HepG2 (cell line): ENCODE data around the gene CXCR2. TPM values are rescaled to one million over a fixed set of nuclear protein-coding genes. Genes with fewer than 3 reads are reported as not detected.

Experiments used
- ATAC-seq: fragments of 200-7000 bp; cut with Tn5 transposase; 3 replicates; pipeline ENCODE4 v1.9.1; 2020; ENCODE audit warnings: mild to moderate bottlenecking, moderate library complexity
- BruUV-seq: library from RNA; stranded (reverse); fragments of 400-500 nt; replicated peaks from 2 replicates; lab custom pipeline; 2021; lab: Mats Ljungman, UMichigan
- CTCF ChIA-PET: fragments of 300-600 bp; formaldehyde crosslinking; extraction: SDS; loops from one replicate; lab custom pipeline; 2021; ENCODE audit warnings: low total read pairs, inconsistent platforms, low intra/inter-chr PET ratio; lab: Yijun Ruan, JAX
- POLR2A ChIA-PET: fragments of 350-600 bp; sonication (Branson Sonifier 250); formaldehyde crosslinking; loops from one replicate; lab custom pipeline; 2020; ENCODE audit warnings: antibody characterized with exemption, inconsistent platforms; lab: Yijun Ruan, JAX
- DNase-seq: peaks from one replicate; pipeline ENCODE4 v3.0.0-alpha.2; 2015; ENCODE audit warnings: low spot score
- FAIRE-seq: peaks from 3 replicates; lab custom pipeline; 2011; peaks lifted over from hg19 to GRCh38; lab: Jason Lieb, UNC
- H2AFZ ChIP-seq: one replicate; pipeline ENCODE4 v1.6.1; 2011; ENCODE audit warnings: low read length, inconsistent platforms
- H3K27ac ChIP-seq: fragments of 300-600 bp; 3 replicates; pipeline ENCODE4 v1.8.0; 2011; ENCODE audit warnings: mixed run types, mild to moderate bottlenecking, mixed read lengths, low read length, inconsistent platforms; ENCODE audit not compliant: insufficient read depth; ENCODE audit errors: extremely low read length
- H3K27me3 ChIP-seq, 2 experiments: fragments of 200-600 bp in 1 of 2; 2 replicates in 1 of 2; 3 replicates in 1 of 2; pipeline versions ENCODE4 v1.6.0 to v1.8.0; 2011; ENCODE audit warnings: low read length in 2 of 2, mild to moderate bottlenecking in 2 of 2, moderate library complexity in 2 of 2, inconsistent platforms in 1 of 2; ENCODE audit not compliant: insufficient read depth in 2 of 2, control insufficient read depth in 1 of 2
- H3K36me3 ChIP-seq, 2 experiments: fragments of 200-600 bp in 1 of 2; replicated peaks in 1 of 2; 2 replicates in 1 of 2; 3 replicates in 1 of 2; pipeline versions ENCODE4 v1.5.1 to v1.8.0; 2011; ENCODE audit warnings: low read length in 2 of 2, inconsistent platforms in 1 of 2; ENCODE audit not compliant: insufficient read depth in 2 of 2, control insufficient read depth in 1 of 2
- H3K4me1 ChIP-seq: 2 replicates; pipeline ENCODE4 v1.5.1; 2012; ENCODE audit warnings: low read length, inconsistent platforms; ENCODE audit not compliant: insufficient read depth
- H3K4me2 ChIP-seq: 2 replicates; pipeline ENCODE4 v1.6.0; 2011; ENCODE audit warnings: low read depth, low read length, inconsistent platforms
- H3K4me3 ChIP-seq, 3 experiments: fragments of 200-600 bp in 1 of 3; sonication (generic), shearing (Covaris generic) in 1 of 3; replicated peaks in 1 of 3; 2 replicates each; pipeline ENCODE4 v1.5.1; 2011 to 2016; ENCODE audit warnings: low read length in 3 of 3, inconsistent platforms in 2 of 3, low read depth in 2 of 3, mild to moderate bottlenecking in 2 of 3, control low read depth in 1 of 3, mixed read lengths in 1 of 3; ENCODE audit not compliant: insufficient read depth in 1 of 3
- H3K79me2 ChIP-seq: one replicate; pipeline ENCODE4 v1.6.1; 2011; ENCODE audit warnings: low read length, inconsistent platforms; ENCODE audit not compliant: insufficient read depth
- H3K9ac ChIP-seq: 2 replicates; pipeline ENCODE4 v1.6.0; 2011; ENCODE audit warnings: mild to moderate bottlenecking, low read depth, low read length, inconsistent platforms; ENCODE audit not compliant: insufficient read depth
- H3K9me3 ChIP-seq: 2 replicates; pipeline ENCODE4 v1.5.1; 2012; ENCODE audit warnings: mild to moderate bottlenecking, low read length
- H4K20me1 ChIP-seq: 2 replicates; pipeline ENCODE4 v1.6.0; 2011; ENCODE audit warnings: inconsistent platforms, mild to moderate bottlenecking, low read length, moderate library complexity; ENCODE audit not compliant: insufficient read depth
- FOSL2 ChIP-seq: sonication (generic); formaldehyde crosslinking; IDR thresholded peaks from 2 replicates; pipeline ENCODE4 v1.4.0; 2020; ENCODE audit warnings: missing genetic modification reagents
- MBNL3 ChIP-seq: fragments of 250-450 bp; sonication (Bioruptor Pico); conservative IDR thresholded peaks from 2 replicates; pipeline ENCODE4 v1.8.0; 2022; ENCODE audit warnings: mild to moderate bottlenecking, inconsistent platforms
- RARG ChIP-seq: sonication (generic); formaldehyde crosslinking; IDR thresholded peaks from 2 replicates; pipeline ENCODE4 v1.4.0; 2020; ENCODE audit warnings: low read depth, mild to moderate bottlenecking, missing genetic modification reagents
- STAT5B ChIP-seq: sonication (generic); formaldehyde crosslinking; IDR thresholded peaks from 2 replicates; pipeline ENCODE4 v1.4.0; 2020; ENCODE audit warnings: missing genetic modification reagents
- TBX3 ChIP-seq: fragments of 450-650 bp; IDR thresholded peaks from 2 replicates; pipeline ENCODE4 v1.6.1; 2017; ENCODE audit warnings: antibody characterized with exemption, mild to moderate bottlenecking, inconsistent platforms, borderline replicate concordance
- WGBS: methylation state at CpG from one replicate; pipeline ENCODE4 v1.1.6; 2017; ENCODE audit warnings: low lambda C conversion rate; 5-methylcytosine and 5-hydroxymethylcytosine counted together
- in situ Hi-C: cut with HindIII; loops from 2 replicates; pipeline ENCODE4 v1.10.0; 2017; ENCODE audit warnings: low pct_unique_long_range_greater_than_20kb; ENCODE audit not compliant: extremely low pct_ligation_motif_present
- intact Hi-C: fragments of 100-400 bp; cut with micrococcal nuclease; formaldehyde crosslinking; loops from one replicate; pipeline ENCODE4 v1.10.0; 2022; ENCODE audit not compliant: unreplicated experiment
- polyA plus RNA-seq, 8 experiments: library from polyadenylated mRNA; depleted of rRNA in 3 of 8; stranded (reverse) in 7 of 8; unstranded in 1 of 8; fragments of >200 nt; fragmentation: Illumina TruSeq in 4 of 8; extraction: Trizol in 4 of 8; gene quantifications; 2 replicates each; pipeline versions ENCODE4 v1.2.1 to v1.2.3, GENCODE V29; 2011 to 2016; ENCODE audit warnings: low read depth in 4 of 8, missing spikeins in 1 of 8, mixed read lengths in 1 of 8; ENCODE audit not compliant: insufficient read depth in 1 of 8
- total RNA-seq, 5 experiments: library from RNA; depleted of rRNA; stranded (reverse); fragments of >200 nt; fragmentation: Illumina TruSeq; extraction: Trizol; gene quantifications; 2 replicates each; pipeline ENCODE4 v1.2.3, GENCODE V29; 2016; ENCODE audit warnings: low read depth in 1 of 5

Gene CXCR2
- total and polyA plus RNA-seq, 2 of the 13 experiments (the other 11 are each of a cell fraction or from before 2014, with no cell fraction given) = not detected

DNA sequence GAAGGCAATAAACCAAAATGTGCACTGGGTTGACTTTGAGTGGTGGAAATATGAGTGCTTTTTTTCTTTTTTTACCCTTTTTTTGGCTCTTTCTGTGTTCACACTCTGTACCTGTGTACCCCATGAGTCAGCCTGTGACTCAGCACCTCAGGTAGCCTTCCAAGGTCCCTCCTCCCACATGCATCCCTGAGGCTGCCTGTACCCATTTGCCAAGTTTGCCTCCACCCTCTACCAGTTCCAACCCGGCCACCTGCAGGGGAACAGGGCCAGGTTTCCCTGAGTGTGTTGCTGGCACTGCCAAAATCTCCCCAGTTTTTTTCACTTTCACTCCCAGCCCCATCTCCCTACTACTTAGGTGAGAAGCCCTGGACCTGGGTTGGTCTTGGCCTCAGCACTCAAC is 26.9 kb downstream of the CXCR2 start:
- no peak overlapping the region for H3K4me2 ChIP-seq
- no peak overlapping the region for H3K4me3 ChIP-seq
- H2AFZ ChIP-seq = no peak overlapping the region
- in situ Hi-C loops = no loop called here
- no peaks in the 10 kb centered on the region for H3K4me1 ChIP-seq
- H3K9me3 ChIP-seq = no peaks in the 10 kb centered on the region
- ChIA-PET POLR2A (no interaction called here), CTCF (no interaction called here)
- peak; percentile 48; the same call in 1 of the 2 replicates for TF ChIP-seq FOSL2 (CRISPR knock-in tag)
- no peak for TF ChIP-seq STAT5B (CRISPR knock-in tag)
- H3K79me2 ChIP-seq = no peaks in the 10 kb centered on the region
- H3K27me3 ChIP-seq = peaks cover 2 to 43% of the 10 kb centered on the region in 2 experiments; a peak in 4 of 5 replicates
- DNase-seq = no peak
- no TSS peak for BruUV-seq
- no peak overlapping the region for H3K9ac ChIP-seq
- 3% methylated on average over 1 of the region's 1 CpG for WGBS
- ATAC-seq = no peak
- H3K27ac ChIP-seq = no peak overlapping the region
- FAIRE-seq = no peak
- intact Hi-C loops = no loop called here
- no peaks in the 10 kb centered on the region for H3K36me3 ChIP-seq
- no peaks in the 10 kb centered on the region for H4K20me1 ChIP-seq

DNA sequence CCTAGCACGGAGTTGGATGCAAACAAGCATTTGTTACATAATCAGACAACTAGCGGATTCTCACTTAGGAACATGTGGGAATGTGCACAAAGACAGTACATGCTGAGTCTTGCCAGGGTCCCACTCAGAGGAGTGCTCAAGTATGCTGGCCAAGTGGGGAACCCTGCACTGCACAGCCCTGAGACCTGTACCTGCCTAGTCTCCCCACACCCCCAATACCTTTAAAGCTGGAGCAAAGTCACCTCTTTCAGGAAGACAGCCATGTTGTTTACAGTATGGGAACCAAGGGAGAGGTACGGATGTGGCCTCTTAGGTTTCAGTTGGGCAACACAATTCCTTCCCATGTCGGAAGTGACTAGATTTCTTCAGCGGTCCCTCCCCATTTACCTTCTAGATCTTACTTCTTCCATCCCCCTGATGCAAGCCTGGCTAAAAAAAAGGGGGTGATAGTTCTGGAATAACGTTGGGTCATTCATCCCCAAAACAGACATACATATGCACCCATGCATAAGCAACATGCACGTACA is 30.2 kb downstream of the CXCR2 start:
- in situ Hi-C loops = no loop called here
- peaks cover 2 to 45% of the 10 kb centered on the region in 2 experiments; a peak in 4 of 5 replicates for H3K27me3 ChIP-seq
- H3K36me3 ChIP-seq = no peaks in the 10 kb centered on the region
- CTCF ChIA-PET = no interaction called here
- intact Hi-C loops = no loop called here
- POLR2A ChIA-PET = no interaction called here
- H4K20me1 ChIP-seq = no peaks in the 10 kb centered on the region
- FAIRE-seq (no peak), DNase-seq (no peak), ATAC-seq (no peak)
- BruUV-seq = no TSS peak
- TF ChIP-seq RARG = no peak
- no peak for TF ChIP-seq TBX3
- TF ChIP-seq MBNL3 (CRISPR knock-in tag) = no peak
- H3K4me2 ChIP-seq = no peak overlapping the region
- 36% methylated on average over 7 of the region's 7 CpGs for WGBS
- no peak overlapping the region for H3K9ac ChIP-seq
- H3K79me2 ChIP-seq = no peaks in the 10 kb centered on the region
- H3K4me1 ChIP-seq = no peaks in the 10 kb centered on the region
- H2AFZ ChIP-seq = no peak overlapping the region
- H3K4me3 ChIP-seq = no peak overlapping the region
- no peaks in the 10 kb centered on the region for H3K9me3 ChIP-seq
- H3K27ac ChIP-seq = no peak overlapping the region
